Left ventricle myocardium inferior (tissue), 1 donor: Measurements from ENCODE around the gene TPP1. TPM values are rescaled to one million over a fixed set of nuclear protein-coding genes. Genes with fewer than 3 reads are reported as not detected.

Experiments
- DNase-seq: peaks from one replicate; pipeline ENCODE4 v3.0.0-alpha.2; 2020
- H3K27ac ChIP-seq: fragments of 200-600 bp; replicated peaks from 2 replicates; pipeline ENCODE4 v1.8.0; 2021
- H3K27me3 ChIP-seq: fragments of 200-600 bp; 2 replicates; pipeline ENCODE4 v1.8.0; 2021; ENCODE audit warnings: low read depth
- H3K36me3 ChIP-seq: fragments of 200-600 bp; 2 replicates; pipeline ENCODE4 v1.8.0; 2021
- H3K4me1 ChIP-seq: fragments of 200-600 bp; 2 replicates; pipeline ENCODE4 v1.8.0; 2021
- H3K4me3 ChIP-seq: fragments of 200-600 bp; 2 replicates; pipeline ENCODE4 v1.8.0; 2021; ENCODE audit warnings: mild to moderate bottlenecking, moderate library complexity
- H3K9me3 ChIP-seq: fragments of 200-600 bp; replicated peaks from 2 replicates; pipeline ENCODE4 v1.8.0; 2021
- intact Hi-C: fragments of 100-400 bp; cut with micrococcal nuclease; formaldehyde crosslinking; loops from one replicate; pipeline ENCODE4 v1.11.0; 2022
- total RNA-seq: library from RNA; stranded (reverse); fragmentation: NEBNext Ultra II Directional; extraction: Animal tissue kit (Norgen Biotek cat#: 25700); gene quantifications from one replicate; pipeline ENCODE4 v1.2.1, GENCODE V29; 2021
- TF ChIP-seq, protein P1 (sequence below): fragments of 200-600 bp; IDR thresholded peaks from 2 replicates; pipeline ENCODE4 v1.8.0; 2021; ENCODE audit warnings: antibody characterized with exemption, mild to moderate bottlenecking, borderline replicate concordance
- donor health status: DM: no; HTN: yes; CAD: no; lungs with severe emphysema.

The TPP1 gene
- total RNA-seq, 1 donor from 2014 or later, result 84.2 TPM

DNA sequence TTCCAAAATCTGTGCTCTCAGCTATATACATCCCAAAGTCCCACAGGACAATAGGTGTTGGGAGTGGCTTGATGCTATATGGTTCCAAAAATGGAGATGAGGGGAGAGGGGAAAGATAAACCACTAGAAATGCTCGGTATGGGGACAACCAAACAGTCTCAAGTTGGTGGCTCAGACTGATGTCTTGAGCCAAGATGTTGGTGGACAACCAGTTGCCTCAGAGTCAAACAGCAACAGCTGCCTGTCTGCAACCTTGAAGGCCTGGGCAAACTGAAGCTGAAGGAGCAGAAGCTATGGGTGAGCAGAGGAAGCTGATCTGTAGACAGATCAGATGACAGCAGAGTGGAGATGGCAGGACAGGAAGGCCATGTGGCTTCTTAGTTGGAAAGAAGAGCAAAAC is 19.8 kb downstream of the TPP1 start:
- peaks cover 36% of the 10 kb centered on the region for H3K36me3 ChIP-seq
- H3K4me3 ChIP-seq, result no peak overlapping the region
- no peaks in the 10 kb centered on the region for H3K27me3 ChIP-seq
- intact Hi-C loops, result no loop called here
- no peak for DNase-seq
- H3K4me1 ChIP-seq, result peaks cover 98% of the 10 kb centered on the region
- no peak overlapping the region for H3K27ac ChIP-seq
- H3K9me3 ChIP-seq, result no peaks in the 10 kb centered on the region
- TF ChIP-seq, protein P1, sequence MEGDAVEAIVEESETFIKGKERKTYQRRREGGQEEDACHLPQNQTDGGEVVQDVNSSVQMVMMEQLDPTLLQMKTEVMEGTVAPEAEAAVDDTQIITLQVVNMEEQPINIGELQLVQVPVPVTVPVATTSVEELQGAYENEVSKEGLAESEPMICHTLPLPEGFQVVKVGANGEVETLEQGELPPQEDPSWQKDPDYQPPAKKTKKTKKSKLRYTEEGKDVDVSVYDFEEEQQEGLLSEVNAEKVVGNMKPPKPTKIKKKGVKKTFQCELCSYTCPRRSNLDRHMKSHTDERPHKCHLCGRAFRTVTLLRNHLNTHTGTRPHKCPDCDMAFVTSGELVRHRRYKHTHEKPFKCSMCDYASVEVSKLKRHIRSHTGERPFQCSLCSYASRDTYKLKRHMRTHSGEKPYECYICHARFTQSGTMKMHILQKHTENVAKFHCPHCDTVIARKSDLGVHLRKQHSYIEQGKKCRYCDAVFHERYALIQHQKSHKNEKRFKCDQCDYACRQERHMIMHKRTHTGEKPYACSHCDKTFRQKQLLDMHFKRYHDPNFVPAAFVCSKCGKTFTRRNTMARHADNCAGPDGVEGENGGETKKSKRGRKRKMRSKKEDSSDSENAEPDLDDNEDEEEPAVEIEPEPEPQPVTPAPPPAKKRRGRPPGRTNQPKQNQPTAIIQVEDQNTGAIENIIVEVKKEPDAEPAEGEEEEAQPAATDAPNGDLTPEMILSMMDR, result no peak

DNA sequence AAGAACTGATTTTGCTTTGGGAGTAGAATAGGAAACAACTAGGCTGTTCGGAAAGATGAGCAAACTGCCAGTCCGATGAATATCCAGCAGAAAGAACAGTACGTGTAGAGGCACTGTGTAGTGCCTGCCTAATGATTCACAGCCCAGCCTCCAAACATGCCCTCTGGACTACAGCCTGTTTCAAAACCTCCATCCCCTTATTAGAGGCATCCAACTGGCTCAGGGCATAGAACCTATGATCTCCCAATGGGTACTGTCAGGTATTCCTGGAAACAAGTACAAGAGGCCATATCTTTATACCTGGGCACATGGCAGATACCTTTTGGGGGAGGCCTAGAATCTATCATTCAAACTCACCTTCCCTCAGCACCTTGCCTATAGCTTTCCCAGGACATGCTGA is 20.7 kb downstream of the TPP1 start:
- peaks cover 36% of the 10 kb centered on the region for H3K36me3 ChIP-seq
- H3K9me3 ChIP-seq, result no peaks in the 10 kb centered on the region
- H3K4me1 ChIP-seq, result peaks cover 98% of the 10 kb centered on the region
- TF ChIP-seq, protein P1, result no peak
- intact Hi-C loops, result no loop called here
- peak overlapping the region; percentile 83 for H3K27ac ChIP-seq
- no peaks in the 10 kb centered on the region for H3K27me3 ChIP-seq
- no peak for DNase-seq
- no peak overlapping the region for H3K4me3 ChIP-seq

DNA sequence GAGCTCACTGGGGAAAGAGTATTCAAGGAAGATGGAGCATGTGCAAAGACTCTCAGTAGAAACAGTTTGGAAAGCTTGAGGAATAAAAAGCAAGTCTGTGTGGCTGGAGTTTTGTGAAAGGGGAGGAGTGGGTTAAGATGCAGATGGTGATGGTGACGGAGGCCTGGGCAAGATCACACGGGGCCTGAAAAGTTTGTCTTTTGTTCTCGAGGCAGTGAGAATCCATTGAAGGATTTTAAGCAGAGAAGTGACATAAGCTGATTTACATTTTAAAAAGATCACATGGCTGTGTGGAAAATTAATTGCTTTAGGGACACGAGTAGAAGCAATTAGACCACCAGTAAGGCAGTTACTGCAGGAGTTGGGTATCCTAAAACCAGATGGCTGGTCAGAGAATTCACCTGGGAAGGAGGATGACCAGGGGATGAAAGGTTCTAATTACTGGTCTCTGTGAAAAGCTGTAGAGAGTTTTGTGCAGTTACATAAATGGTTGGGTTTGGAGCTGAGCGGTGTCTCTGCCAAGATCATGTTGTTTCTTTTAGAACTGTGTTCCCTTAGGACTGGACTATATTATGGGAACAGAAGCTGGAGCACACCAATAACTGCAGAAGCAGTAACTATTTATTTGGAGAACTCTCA is 22.9 kb downstream of the TPP1 start:
- TF ChIP-seq, protein P1, result no peak
- Histone ChIP-seq H3K27me3 (no peaks in the 10 kb centered on the region), H3K27ac (peak overlapping the region; percentile 83), H3K4me1 (peaks cover 86% of the 10 kb centered on the region), H3K4me3 (no peak overlapping the region), H3K9me3 (no peaks in the 10 kb centered on the region), H3K36me3 (peaks cover 42% of the 10 kb centered on the region)
- no peak for DNase-seq
- intact Hi-C loops, result no loop called here

DNA sequence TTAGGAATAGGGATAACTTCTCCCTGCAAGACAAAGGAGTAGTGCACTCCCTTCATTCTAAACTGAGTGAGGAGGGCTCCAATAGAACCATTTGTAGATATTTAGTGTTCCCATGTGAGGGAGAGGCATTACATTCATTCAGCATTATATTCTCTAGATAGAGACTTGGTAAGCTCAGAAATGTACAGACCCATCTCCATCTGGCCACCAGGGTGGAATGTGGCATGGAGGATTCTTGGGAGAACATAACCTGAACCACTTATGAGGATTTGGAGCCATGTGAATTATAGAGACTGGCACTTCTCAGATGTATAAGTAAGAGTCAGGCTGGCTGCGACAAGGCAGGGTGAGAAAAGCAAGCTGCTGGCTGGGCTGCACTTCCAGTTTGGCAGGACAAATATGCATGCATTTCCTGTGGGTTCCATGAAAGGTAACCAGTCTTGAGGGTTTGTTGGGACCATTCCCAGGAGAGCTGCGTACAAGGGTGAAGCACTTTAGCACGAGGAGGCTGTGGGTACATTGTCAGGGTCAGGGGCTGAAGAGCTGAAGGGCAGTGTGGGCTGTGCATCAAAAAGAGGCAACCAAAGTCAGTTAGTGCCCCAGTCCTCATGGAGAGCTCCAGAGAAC is 25.0 kb downstream of the TPP1 start:
- no peak for DNase-seq
- peaks cover 21% of the 10 kb centered on the region for H3K36me3 ChIP-seq
- no peak overlapping the region for H3K4me3 ChIP-seq
- peak overlapping the region; percentile 83 for H3K27ac ChIP-seq
- H3K27me3 ChIP-seq, result no peaks in the 10 kb centered on the region
- no peaks in the 10 kb centered on the region for H3K9me3 ChIP-seq
- H3K4me1 ChIP-seq, result peaks cover 65% of the 10 kb centered on the region
- TF ChIP-seq, protein P1, result peak; percentile 17
- intact Hi-C loops, result no loop called here

DNA sequence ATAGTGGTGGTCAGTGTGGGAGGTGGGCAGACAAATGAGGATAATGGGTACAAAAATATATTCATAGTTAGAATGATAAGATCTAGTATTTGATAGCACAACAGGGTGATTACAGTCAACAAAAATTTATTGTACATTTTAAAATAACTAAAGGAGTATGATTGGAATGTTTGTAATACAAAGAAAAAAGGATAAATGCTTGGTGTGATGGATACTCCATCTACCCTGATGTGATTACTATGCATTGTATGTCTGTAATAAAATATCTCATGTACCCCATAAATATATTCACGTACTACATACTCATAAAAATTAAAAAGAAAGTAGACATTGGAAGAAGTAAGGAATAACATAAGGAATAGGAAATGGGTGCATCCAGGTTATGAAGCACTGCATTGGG is 31.2 kb downstream of the TPP1 start:
- Histone ChIP-seq H3K36me3 (peaks cover 14% of the 10 kb centered on the region), H3K4me3 (no peak overlapping the region), H3K27me3 (no peaks in the 10 kb centered on the region), H3K9me3 (peaks cover 19% of the 10 kb centered on the region), H3K4me1 (peaks cover 25% of the 10 kb centered on the region), H3K27ac (peak overlapping the region; percentile 52)
- TF ChIP-seq, protein P1, result no peak
- intact Hi-C loops, result no loop called here
- DNase-seq, result no peak
